Endodermal cell (in vitro differentiated cells): ENCODE data around the gene TNS2. TPM values are rescaled to one million over a fixed set of nuclear protein-coding genes. Genes with fewer than 3 reads are reported as not detected.
A peak's percentile ranks its signal among the peaks of the same experiment; 100 is the strongest.

ENCODE experiments used
- DNase-seq: peaks from one replicate; pipeline ENCODE4 v3.0.0-alpha.2; 2017
- H3K27ac ChIP-seq: 2 replicates; pipeline ENCODE4 v1.5.1; 2013; ENCODE audit warnings: mild to moderate bottlenecking, low read depth, low read length, moderate library complexity
- H3K27me3 ChIP-seq: 2 replicates; pipeline ENCODE4 v1.6.1; 2013; ENCODE audit warnings: mild to moderate bottlenecking, low read length, moderate library complexity; ENCODE audit not compliant: insufficient read depth, control insufficient read depth, poor library complexity, severe bottlenecking
- H3K36me3 ChIP-seq: 2 replicates; pipeline ENCODE4 v1.7.0; 2013; ENCODE audit warnings: mild to moderate bottlenecking, low read length, moderate library complexity; ENCODE audit not compliant: control insufficient read depth, insufficient read depth
- H3K4me1 ChIP-seq: one replicate; pipeline ENCODE4 v1.7.0; 2013; ENCODE audit warnings: low read length; ENCODE audit not compliant: control insufficient read depth, insufficient read depth
- H3K4me3 ChIP-seq: 2 replicates; pipeline ENCODE4 v1.5.1; 2013; ENCODE audit warnings: mild to moderate bottlenecking, low read length, moderate library complexity
- H3K9ac ChIP-seq: 2 replicates; pipeline ENCODE4 v1.6.1; 2013; ENCODE audit warnings: mild to moderate bottlenecking, low read length, moderate library complexity; ENCODE audit not compliant: poor library complexity, severe bottlenecking; ENCODE audit errors: extremely low read depth
- H3K9me3 ChIP-seq: 2 replicates; pipeline ENCODE4 v1.6.1; 2013; ENCODE audit warnings: mild to moderate bottlenecking, low read length, moderate library complexity; ENCODE audit not compliant: control insufficient read depth
- H3K27ac Mint-ChIP-seq: 2 replicates; pipeline ENCODE4 v1.8.0; 2020; ENCODE audit warnings: mixed read lengths
- H3K27me3 Mint-ChIP-seq: 2 replicates; pipeline ENCODE4 v1.8.0; 2021; ENCODE audit warnings: mild to moderate bottlenecking, mixed read lengths; ENCODE audit not compliant: insufficient read depth
- H3K36me3 Mint-ChIP-seq: 2 replicates; pipeline ENCODE4 v1.8.0; 2020; ENCODE audit warnings: low read depth, mixed read lengths
- H3K4me1 Mint-ChIP-seq: 2 replicates; pipeline ENCODE4 v1.8.0; 2020; ENCODE audit warnings: mixed read lengths
- H3K4me3 Mint-ChIP-seq: 2 replicates; pipeline ENCODE4 v1.8.0; 2020; ENCODE audit warnings: mild to moderate bottlenecking, moderate library complexity, mixed read lengths
- H3K9me3 Mint-ChIP-seq: 2 replicates; pipeline ENCODE4 v1.8.0; 2020; ENCODE audit warnings: mild to moderate bottlenecking, mixed read lengths
- WGBS, 2 experiments: methylation state at CpG; one replicate each; pipeline versions ENCODE4 v1.1.5 to v1.1.7; 2013; ENCODE audit warnings: missing lambda C conversion rate in 2 of 2, mixed read lengths in 1 of 2; ENCODE audit not compliant: insufficient coverage in 1 of 2, insufficient read length in 1 of 2; 5-methylcytosine and 5-hydroxymethylcytosine counted together
- total RNA-seq, 2 donors: library from RNA; stranded (reverse); fragmentation: NEBNext Ultra II Directional in 1 of 2; extraction: Animal tissue kit (Norgen Biotek cat#: 25700) in 1 of 2; gene quantifications; 2 replicates in 1 of 2; 3 replicates in 1 of 2; pipeline ENCODE4 v1.2.1, GENCODE V29; 2021
- TF ChIP-seq, protein P1 (sequence below): fragments of 200-600 bp; sonication (generic); conservative IDR thresholded peaks from 2 replicates; pipeline ENCODE4 v1.5.0; 2021; ENCODE audit warnings: antibody characterized with exemption, mild to moderate bottlenecking

The TNS2 gene
- total RNA-seq, 2 donors from 2014 or later: 10.2 to 12.6 TPM

DNA sequence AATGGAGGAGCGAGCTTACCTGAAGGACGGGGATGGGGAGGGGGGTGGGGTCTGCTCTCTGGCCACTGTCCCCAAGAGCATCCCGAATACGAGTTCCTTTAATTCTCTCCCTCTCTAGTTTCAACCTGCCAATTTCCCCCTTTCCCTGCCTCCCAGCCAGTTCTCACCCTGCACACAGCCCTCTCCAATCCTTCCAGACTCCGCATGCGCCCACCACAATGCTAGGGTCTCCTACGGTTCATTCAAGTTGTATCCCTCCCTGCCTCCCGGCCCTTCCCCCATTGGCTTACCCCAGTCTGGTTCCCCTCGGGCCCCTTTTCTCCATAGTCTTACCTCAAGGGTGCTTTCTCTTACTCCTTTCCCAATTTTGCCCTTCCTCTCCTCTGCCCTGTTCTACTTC lies 46.9 kb downstream of the TNS2 start:
- peak; percentile 83 for DNase-seq
- H3K27ac Mint-ChIP-seq: no peak overlapping the region

DNA sequence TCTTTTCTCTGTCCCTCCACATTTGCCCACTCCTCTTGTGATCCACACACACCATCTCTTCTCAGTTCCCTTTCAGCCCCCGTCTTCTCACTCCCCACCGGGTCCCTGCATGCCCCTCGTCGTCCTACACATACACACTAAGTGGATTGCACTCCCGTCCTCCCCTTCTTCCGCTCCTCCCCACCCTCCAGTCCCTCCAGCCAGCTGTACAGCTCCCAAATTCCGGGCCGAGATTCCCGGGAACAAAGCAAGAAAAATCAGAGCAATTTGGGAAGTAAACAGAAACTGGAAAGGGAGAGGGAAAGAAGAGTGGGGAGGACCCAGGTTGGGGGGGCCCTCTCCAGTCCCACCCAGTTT lies 47.3 kb downstream of the TNS2 start:
- Mint-ChIP-seq H3K4me3 (peak overlapping the region; percentile 69), H3K27ac (no peak overlapping the region), H3K36me3 (no peaks in the 10 kb centered on the region), H3K9me3 (no peaks in the 10 kb centered on the region), H3K27me3 (peaks cover 49% of the 10 kb centered on the region), H3K4me1 (peaks cover 53% of the 10 kb centered on the region)
- Histone ChIP-seq H3K9me3 (no peaks in the 10 kb centered on the region), H3K27ac (no peak overlapping the region), H3K27me3 (peaks cover 31% of the 10 kb centered on the region), H3K9ac (peak overlapping the region; percentile 20), H3K4me3 (peak overlapping the region; percentile 80), H3K36me3 (no peaks in the 10 kb centered on the region), H3K4me1 (peaks cover 16% of the 10 kb centered on the region)
- TF ChIP-seq, protein P1, sequence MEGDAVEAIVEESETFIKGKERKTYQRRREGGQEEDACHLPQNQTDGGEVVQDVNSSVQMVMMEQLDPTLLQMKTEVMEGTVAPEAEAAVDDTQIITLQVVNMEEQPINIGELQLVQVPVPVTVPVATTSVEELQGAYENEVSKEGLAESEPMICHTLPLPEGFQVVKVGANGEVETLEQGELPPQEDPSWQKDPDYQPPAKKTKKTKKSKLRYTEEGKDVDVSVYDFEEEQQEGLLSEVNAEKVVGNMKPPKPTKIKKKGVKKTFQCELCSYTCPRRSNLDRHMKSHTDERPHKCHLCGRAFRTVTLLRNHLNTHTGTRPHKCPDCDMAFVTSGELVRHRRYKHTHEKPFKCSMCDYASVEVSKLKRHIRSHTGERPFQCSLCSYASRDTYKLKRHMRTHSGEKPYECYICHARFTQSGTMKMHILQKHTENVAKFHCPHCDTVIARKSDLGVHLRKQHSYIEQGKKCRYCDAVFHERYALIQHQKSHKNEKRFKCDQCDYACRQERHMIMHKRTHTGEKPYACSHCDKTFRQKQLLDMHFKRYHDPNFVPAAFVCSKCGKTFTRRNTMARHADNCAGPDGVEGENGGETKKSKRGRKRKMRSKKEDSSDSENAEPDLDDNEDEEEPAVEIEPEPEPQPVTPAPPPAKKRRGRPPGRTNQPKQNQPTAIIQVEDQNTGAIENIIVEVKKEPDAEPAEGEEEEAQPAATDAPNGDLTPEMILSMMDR: no peak
- no peak for DNase-seq
- 5% methylated on average over 9 of the region's 9 CpGs; no CpG with 5 or more reads in 1 of the 2 experiments for WGBS, 2 experiments

More for the DNA sequence above, 46.9 kb downstream of the TNS2 start:
- Mint-ChIP-seq H3K4me1 (peaks cover 49% of the 10 kb centered on the region), H3K9me3 (no peaks in the 10 kb centered on the region), H3K36me3 (no peaks in the 10 kb centered on the region), H3K27me3 (peaks cover 49% of the 10 kb centered on the region), H3K4me3 (peak overlapping the region; percentile 69)
- Histone ChIP-seq H3K27me3 (peaks cover 31% of the 10 kb centered on the region), H3K4me1 (peaks cover 15% of the 10 kb centered on the region), H3K4me3 (peak overlapping the region; percentile 80), H3K27ac (no peak overlapping the region), H3K9me3 (no peaks in the 10 kb centered on the region), H3K36me3 (no peaks in the 10 kb centered on the region), H3K9ac (no peak overlapping the region)
- 17 to 19% methylated on average over 5 to 7 of the region's 9 CpGs for WGBS, 2 experiments
- TF ChIP-seq, protein P1: no peak

DNA sequence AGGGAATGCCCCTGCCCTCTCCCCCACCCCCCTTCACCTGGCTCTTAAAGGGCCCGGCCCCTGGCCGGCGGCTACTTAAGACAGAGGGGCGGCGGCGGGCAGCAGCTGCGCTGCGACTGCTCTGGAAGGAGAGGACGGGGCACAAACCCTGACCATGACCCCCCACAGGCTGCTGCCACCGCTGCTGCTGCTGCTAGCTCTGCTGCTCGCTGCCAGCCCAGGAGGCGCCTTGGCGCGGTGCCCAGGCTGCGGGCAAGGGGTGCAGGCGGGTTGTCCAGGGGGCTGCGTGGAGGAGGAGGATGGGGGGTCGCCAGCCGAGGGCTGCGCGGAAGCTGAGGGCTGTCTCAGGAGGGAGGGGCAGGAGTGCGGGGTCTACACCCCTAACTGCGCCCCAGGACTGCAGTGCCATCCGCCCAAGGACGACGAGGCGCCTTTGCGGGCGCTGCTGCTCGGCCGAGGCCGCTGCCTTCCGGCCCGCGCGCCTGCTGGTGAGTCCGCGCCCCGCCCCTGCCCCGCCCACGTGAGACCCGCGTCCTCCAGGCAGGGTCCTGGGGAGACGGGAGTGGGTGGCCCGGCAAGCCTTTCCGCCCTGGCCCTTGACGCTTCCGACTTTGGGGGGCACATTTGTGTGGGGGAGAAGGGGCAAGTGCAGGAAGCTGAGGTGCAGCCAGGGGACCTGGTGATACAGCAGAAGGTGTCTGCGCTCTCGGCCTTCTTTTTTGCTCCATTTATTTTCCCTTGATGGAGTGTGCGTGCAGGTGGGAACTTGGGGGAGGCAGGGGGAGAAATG lies 47.9 kb downstream of the TNS2 start, which contains the start of gene IGFBP6:
Gene IGFBP6 (plus strand): TSS at position 104 of the 790 bp plus-strand sequence. CDS start 51 bp downstream, at position 155.
- no peak within 1 kb of the TSS for H3K27ac Mint-ChIP-seq
- Histone ChIP-seq H3K36me3 (no peaks in the 10 kb centered on the region), H3K27me3 (peaks cover 31% of the 10 kb centered on the region), H3K4me1 (peaks cover 22% of the 10 kb centered on the region), H3K27ac (no peak within 1 kb of the TSS), H3K9me3 (no peaks in the 10 kb centered on the region), H3K4me3 (peak within 1 kb of the TSS; percentile 80), H3K9ac (peak within 1 kb of the TSS; percentile 20)
- peak; percentile 88 for DNase-seq
- TF ChIP-seq, protein P1: peak; percentile 35
- no peaks in the 10 kb centered on the region for H3K36me3 Mint-ChIP-seq
- H3K27me3 Mint-ChIP-seq: peaks cover 49% of the 10 kb centered on the region
- H3K4me1 Mint-ChIP-seq: peaks cover 56% of the 10 kb centered on the region
- WGBS, 2 experiments: 0 to 1% methylated on average over 18 to 51 of the region's 51 CpGs
- peak within 1 kb of the TSS; percentile 69 for H3K4me3 Mint-ChIP-seq
- H3K9me3 Mint-ChIP-seq: no peaks in the 10 kb centered on the region
